Measurements from ENCODE around the gene AQP4.

GRCh38 chr18:26809346-26809745 lies 56.2 kb downstream of the AQP4 start:
- no peak for TF ChIP-seq CTCF (IDR thresholded peaks at IDR 0.05; ENCODE audit: low read depth, low read length, missing input control)
- TF ChIP-seq MAX (IDR thresholded peaks at IDR 0.05), result no peak
- TF ChIP-seq HNF4G (IDR thresholded peaks at IDR 0.05), result no peak
- TF ChIP-seq JUND (IDR thresholded peaks at IDR 0.05), result no peak
- TF ChIP-seq EGR1 (IDR thresholded peaks at IDR 0.05; ENCODE audit: low read depth in 2 of 2), result no peak
- no peak for TF ChIP-seq TAF1 (conservative IDR thresholded peaks at IDR 0.05)
- no peak for TF ChIP-seq REST (IDR thresholded peaks at IDR 0.05)

Measured in liver (tissue), 3 donors.